SK-N-MC (cell line): Measurements from ENCODE around the gene MYO1D.

Experiments used
- EZH2 ChIP-seq: fragments of 200-600 bp; sonication (generic); IDR thresholded peaks from one replicate; pipeline ENCODE4 v1.6.1; 2017; ENCODE audit warnings: antibody characterized with exemption
- POLR2AphosphoS5 ChIP-seq: IDR thresholded peaks from 2 replicates; pipeline ENCODE4 v1.6.1; 2012; ENCODE audit warnings: mild to moderate bottlenecking, low read depth, low read length, borderline replicate concordance

GRCh38 chr17:32514606-32515005, 362.3 kb downstream of the MYO1D start:
- TF ChIP-seq EZH2 (no peak), POLR2AphosphoS5 (no peak)
